ENCODE results near the gene CDK16.
A peak's percentile ranks its signal among the peaks of the same experiment; 100 is the strongest.

CDK16 gene

GRCh38 chrX:47209508-47210238 lies 8.8 kb upstream of the CDK16 start:
- no peak for DNase-seq (ENCODE audit: low read depth)

DNA sequence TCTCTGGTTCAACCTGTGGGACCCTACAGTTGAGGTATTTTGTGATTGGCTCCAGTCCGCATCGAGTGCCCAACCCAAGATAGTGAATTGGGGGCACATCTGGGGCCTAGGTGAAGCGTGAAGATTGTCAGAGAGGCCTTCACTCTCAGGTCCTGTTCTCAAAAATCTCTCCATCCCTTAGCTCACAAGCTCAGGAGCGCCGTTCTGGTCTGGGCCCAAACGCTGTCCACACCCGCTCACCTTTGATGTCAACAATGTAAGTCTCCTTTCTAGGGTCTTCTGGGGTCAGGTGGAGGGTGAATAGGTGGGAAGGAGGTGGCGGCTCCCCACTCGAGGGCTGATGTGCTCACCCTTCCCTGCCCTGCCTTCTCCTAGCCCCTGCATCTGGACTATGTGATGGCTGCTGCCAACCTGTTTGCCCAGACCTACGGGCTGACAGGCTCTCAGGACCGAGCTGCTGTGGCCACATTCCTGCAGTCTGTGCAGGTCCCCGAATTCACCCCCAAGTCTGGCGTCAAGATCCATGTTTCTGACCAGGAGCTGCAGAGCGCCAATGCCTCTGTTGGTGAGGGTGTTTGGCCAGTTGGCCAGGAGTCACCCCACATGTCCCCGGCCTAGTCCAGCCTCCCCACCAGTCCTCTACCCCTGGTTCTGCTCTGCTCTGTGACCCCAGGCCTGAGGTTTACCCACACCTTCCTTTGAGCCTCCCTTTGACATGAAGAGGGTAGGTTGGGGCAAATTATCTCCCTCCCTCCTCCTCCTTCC lies 7.6 kb upstream of the CDK16 start:
- DNase-seq (ENCODE audit: low read depth), result no peak

GRCh38 chrX:47212381-47213293 lies 5.8 kb upstream of the CDK16 start:
- DNase-seq (ENCODE audit: low read depth), result no peak

DNA sequence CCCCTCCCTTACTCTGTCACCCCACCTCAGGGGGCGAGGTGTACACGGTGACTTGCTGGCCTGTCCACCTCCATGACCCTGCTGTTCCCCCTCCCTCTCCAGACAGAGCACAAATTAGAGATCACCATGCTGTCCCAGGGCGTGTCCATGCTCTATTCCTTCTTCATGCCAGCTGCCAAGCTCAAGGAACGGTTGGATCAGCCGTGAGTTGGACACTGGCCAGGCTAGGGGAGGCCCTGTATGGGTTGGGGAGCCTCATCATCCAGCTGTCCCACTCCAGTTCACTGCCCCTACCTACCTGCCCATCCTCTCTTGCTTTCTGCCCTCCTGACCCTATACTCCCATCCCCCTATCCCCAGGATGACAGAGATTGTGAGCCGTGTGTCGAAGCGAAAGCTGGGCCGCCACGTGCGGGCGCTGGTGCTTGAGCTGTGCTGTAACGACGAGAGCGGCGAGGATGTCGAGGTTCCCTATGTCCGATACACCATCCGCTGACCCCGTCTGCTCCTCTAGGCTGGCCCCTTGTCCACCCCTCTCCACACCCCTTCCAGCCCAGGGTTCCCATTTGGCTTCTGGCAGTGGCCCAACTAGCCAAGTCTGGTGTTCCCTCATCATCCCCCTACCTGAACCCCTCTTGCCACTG lies 3.9 kb upstream of the CDK16 start:
- DNase-seq (ENCODE audit: low read depth), result no peak

- no peak for DNase-seq (ENCODE audit: low read depth)
These were observed 3.1 kb upstream of the CDK16 start for GRCh38 chrX:47215291-47215900.

GRCh38 chrX:47216393-47216925 lies 2.0 kb upstream of the CDK16 start:
- peak; percentile 44 for DNase-seq (ENCODE audit: low read depth)

GRCh38 chrX:47217121-47217851 lies 1.2 kb upstream of the CDK16 start:
- DNase-seq (ENCODE audit: low read depth), result peak; percentile 90

DNA sequence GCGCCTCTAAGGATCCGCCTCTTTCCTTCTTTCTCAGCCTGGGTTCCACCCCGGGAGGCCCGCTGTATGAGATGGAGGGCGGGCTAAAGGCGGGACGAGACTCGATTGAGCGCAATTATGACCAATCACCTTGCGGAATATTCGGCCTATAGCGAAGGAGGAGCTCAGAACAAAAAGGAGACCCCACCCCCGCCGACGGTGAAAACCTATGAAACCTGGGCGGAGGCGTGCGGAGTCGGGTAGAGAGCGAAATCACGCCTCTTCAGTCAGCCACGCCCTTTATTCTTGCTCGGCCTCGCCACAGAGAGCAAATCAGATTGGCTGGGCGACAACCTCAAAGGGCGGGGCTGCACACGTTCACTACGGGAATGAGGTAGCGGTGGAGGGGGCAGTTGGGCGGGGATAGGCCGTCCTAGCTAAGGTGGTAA lies 615 bp upstream of the CDK16 start:
- peak; percentile 97 for DNase-seq (ENCODE audit: low read depth)

- peak; percentile 43 for DNase-seq (ENCODE audit: low read depth)
These were observed 687 bp downstream of the CDK16 start for GRCh38 chrX:47218920-47219815.

DNA sequence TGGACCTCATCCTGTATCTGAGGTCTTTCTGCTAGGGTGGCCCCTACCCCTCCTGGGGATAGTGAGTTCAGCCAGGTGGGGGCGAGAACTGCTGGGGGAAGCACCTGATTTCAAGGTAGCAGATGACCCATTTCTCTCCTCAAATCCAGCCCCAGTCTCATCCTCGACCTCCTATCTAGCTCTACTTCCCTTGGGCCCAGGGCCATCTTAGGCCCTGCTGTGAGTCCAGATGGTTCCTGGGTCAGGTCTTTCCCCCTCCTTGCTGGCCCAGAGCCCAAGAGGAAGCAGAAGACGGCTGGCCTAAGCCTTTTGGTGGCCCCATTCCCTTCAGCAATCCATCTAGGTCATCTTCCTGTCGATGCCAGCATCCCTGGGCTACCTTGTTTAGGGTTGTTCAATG lies 3.3 kb downstream of the CDK16 start:
- DNase-seq (ENCODE audit: low read depth), result no peak

DNA sequence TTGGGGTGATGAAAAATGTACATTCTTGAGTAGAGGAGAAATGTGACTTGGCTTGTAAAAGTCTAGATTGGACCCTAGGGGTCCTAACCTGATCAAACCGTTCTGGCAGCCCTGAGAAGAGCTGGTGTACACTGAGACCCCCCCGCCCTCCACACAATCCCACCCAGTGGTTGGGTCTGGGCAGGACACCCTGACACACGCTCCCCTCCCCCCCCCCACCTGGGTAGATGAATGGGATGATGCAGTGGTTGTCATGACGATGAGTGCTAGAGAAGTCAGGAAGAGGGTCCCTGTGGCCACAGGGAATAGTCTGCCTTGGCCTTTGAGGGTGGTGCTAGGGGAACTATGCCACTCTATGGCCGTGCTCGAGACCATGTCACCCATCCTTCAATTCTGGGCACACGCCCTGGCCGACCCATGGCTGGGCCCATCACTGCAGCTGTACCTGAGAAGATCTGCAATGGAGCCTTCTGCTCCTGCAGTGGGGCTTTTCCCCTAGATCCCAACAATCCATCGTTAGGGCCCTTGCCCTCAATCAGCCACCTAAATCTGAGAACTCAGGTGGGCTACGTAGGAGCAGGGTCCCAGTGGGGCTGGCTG lies 4.4 kb downstream of the CDK16 start:
- DNase-seq (ENCODE audit: low read depth), result no peak

- no peak for DNase-seq (ENCODE audit: low read depth)
These were observed 5.2 kb downstream of the CDK16 start for GRCh38 chrX:47223476-47224250.

GRCh38 chrX:47224266-47224895 lies 5.9 kb downstream of the CDK16 start:
- DNase-seq (ENCODE audit: low read depth), result no peak

GRCh38 chrX:47224896-47225290 lies 6.4 kb downstream of the CDK16 start:
- no peak for DNase-seq (ENCODE audit: low read depth)

DNA sequence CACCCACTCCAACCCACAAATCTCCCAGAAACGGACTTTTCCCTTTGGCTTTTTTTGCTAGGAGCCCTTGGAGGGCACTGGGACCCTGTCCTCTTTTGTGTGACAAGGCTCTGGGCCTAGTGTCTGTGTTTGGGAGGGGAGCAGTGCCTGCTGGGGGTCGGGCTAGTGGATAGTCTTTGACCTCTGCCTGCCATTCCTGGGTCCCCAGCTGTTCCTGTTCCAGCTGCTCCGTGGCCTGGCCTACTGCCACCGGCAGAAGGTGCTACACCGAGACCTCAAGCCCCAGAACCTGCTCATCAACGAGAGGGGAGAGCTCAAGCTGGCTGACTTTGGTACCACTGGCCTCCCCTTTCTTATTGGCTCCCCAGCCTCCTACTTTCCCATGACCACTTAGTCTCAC lies 7.6 kb downstream of the CDK16 start:
- no peak for DNase-seq (ENCODE audit: low read depth)

DNA sequence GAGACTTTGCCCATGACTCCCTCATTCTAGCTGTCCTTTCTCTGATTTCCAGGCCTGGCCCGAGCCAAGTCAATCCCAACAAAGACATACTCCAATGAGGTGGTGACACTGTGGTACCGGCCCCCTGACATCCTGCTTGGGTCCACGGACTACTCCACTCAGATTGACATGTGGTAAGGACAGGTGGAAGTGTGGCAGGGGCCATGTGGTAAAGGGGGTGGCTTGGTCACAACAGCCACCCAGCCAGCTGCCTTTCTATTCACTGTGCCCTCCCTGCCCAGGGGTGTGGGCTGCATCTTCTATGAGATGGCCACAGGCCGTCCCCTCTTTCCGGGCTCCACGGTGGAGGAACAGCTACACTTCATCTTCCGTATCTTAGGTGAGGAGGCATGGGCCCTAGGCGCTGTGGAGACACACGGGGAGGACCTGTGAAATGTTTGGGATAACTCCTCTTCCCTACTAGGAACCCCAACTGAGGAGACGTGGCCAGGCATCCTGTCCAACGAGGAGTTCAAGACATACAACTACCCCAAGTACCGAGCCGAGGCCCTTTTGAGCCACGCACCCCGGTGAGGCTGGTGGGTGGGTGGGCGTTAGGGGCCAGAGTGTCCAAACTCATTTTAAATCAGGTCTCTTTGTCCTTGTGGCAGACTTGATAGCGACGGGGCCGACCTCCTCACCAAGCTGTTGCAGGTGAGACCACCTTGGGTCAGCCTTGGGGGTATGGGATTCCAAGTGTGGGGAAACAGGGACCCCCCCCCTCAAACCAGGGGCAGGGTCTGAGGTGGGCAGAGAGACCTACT lies 8.3 kb downstream of the CDK16 start:
- no peak for DNase-seq (ENCODE audit: low read depth)

GRCh38 chrX:47227334-47227583 lies 8.8 kb downstream of the CDK16 start:
- no peak for DNase-seq (ENCODE audit: low read depth)

Measured in ELR (cell line).